Parathyroid adenoma (tissue), 2 donors: ENCODE data around the gene SKI.

Experiments used
- H2AFZ ChIP-seq: fragments of 300-600 bp; sonication (generic); one replicate; pipeline ENCODE4 v1.7.0; 2017; ENCODE audit warnings: antibody characterized with exemption, mild to moderate bottlenecking
- H3K27ac ChIP-seq: fragments of 300-600 bp; sonication (generic); one replicate; pipeline ENCODE4 v1.7.0; 2017
- H3K27me3 ChIP-seq: fragments of 300-600 bp; sonication (generic); one replicate; pipeline ENCODE4 v1.7.0; 2017; ENCODE audit warnings: low read length; ENCODE audit not compliant: control insufficient read depth, insufficient read depth
- H3K36me3 ChIP-seq: fragments of 300-600 bp; sonication (generic); one replicate; pipeline ENCODE4 v1.7.0; 2017; ENCODE audit warnings: low read length; ENCODE audit not compliant: control insufficient read depth, insufficient read depth
- H3K4me1 ChIP-seq: fragments of 300-600 bp; sonication (generic); one replicate; pipeline ENCODE4 v1.7.0; 2017; ENCODE audit warnings: control low read depth
- H3K4me2 ChIP-seq: fragments of 300-600 bp; sonication (generic); one replicate; pipeline ENCODE4 v1.7.0; 2017; ENCODE audit warnings: low read length
- H3K4me3 ChIP-seq: fragments of 300-600 bp; sonication (generic); one replicate; pipeline ENCODE4 v1.7.0; 2017; ENCODE audit warnings: low read depth, low read length
- H3K79me2 ChIP-seq: fragments of 300-600 bp; sonication (generic); one replicate; pipeline ENCODE4 v1.7.0; 2017; ENCODE audit warnings: control low read depth
- H3K9ac ChIP-seq: fragments of 300-600 bp; sonication (generic); one replicate; pipeline ENCODE4 v1.7.0; 2017; ENCODE audit warnings: mild to moderate bottlenecking
- H3K9me3 ChIP-seq: fragments of 300-600 bp; sonication (generic); one replicate; pipeline ENCODE4 v1.7.0; 2017; ENCODE audit warnings: low read length; ENCODE audit not compliant: control insufficient read depth
- CTCF ChIP-seq: fragments of 300-600 bp; sonication (generic); IDR thresholded peaks from one replicate; pipeline ENCODE4 v1.7.0; 2017; ENCODE audit warnings: antibody characterized with exemption, mild to moderate bottlenecking
- donor health status: primary hyperparathyroidism.

Gene SKI

GRCh38 chr1:2232255-2232915 is 4.3 kb downstream of the SKI start:
- no peak for TF ChIP-seq CTCF
- Histone ChIP-seq H3K4me3 (peak overlapping the region; percentile 36), H3K27me3 (no peaks in the 10 kb centered on the region), H3K9me3 (no peaks in the 10 kb centered on the region), H3K36me3 (no peaks in the 10 kb centered on the region), H3K27ac (no peak overlapping the region), H3K4me1 (no peaks in the 10 kb centered on the region), H3K79me2 (peaks cover 61% of the 10 kb centered on the region), H3K4me2 (peak overlapping the region; percentile 23), H2AFZ (no peak overlapping the region), H3K9ac (no peak overlapping the region)

- no peak overlapping the region for H3K4me3 ChIP-seq
- H3K27ac ChIP-seq: no peak overlapping the region
- no peak overlapping the region for H2AFZ ChIP-seq
- H3K4me1 ChIP-seq: no peaks in the 10 kb centered on the region
- H3K9ac ChIP-seq: no peak overlapping the region
- no peak for TF ChIP-seq CTCF
- no peaks in the 10 kb centered on the region for H3K36me3 ChIP-seq
- peaks cover 67% of the 10 kb centered on the region for H3K79me2 ChIP-seq
- no peak overlapping the region for H3K4me2 ChIP-seq
- no peaks in the 10 kb centered on the region for H3K27me3 ChIP-seq
- H3K9me3 ChIP-seq: no peaks in the 10 kb centered on the region
These were observed 4.9 kb downstream of the SKI start for GRCh38 chr1:2232916-2233438.

GRCh38 chr1:2233468-2233867 is 5.3 kb downstream of the SKI start:
- H3K9me3 ChIP-seq: no peaks in the 10 kb centered on the region
- H3K36me3 ChIP-seq: no peaks in the 10 kb centered on the region
- no peak for TF ChIP-seq CTCF
- no peak overlapping the region for H3K4me2 ChIP-seq
- peaks cover 71% of the 10 kb centered on the region for H3K79me2 ChIP-seq
- no peak overlapping the region for H3K9ac ChIP-seq
- no peaks in the 10 kb centered on the region for H3K27me3 ChIP-seq
- no peak overlapping the region for H3K4me3 ChIP-seq
- H3K4me1 ChIP-seq: no peaks in the 10 kb centered on the region
- H2AFZ ChIP-seq: no peak overlapping the region
- H3K27ac ChIP-seq: no peak overlapping the region

- Histone ChIP-seq H3K79me2 (peaks cover 71% of the 10 kb centered on the region), H3K36me3 (no peaks in the 10 kb centered on the region), H3K9me3 (no peaks in the 10 kb centered on the region), H3K4me3 (no peak overlapping the region), H3K4me1 (no peaks in the 10 kb centered on the region), H3K4me2 (peak overlapping the region; percentile 19), H3K27me3 (no peaks in the 10 kb centered on the region), H3K9ac (no peak overlapping the region), H3K27ac (peak overlapping the region; percentile 11), H2AFZ (no peak overlapping the region)
- no peak for TF ChIP-seq CTCF
These were observed 6.1 kb downstream of the SKI start for GRCh38 chr1:2233997-2234761.
